Measurements from ENCODE around the gene HS3ST5. TPM values are rescaled to one million over a fixed set of nuclear protein-coding genes. Genes with fewer than 3 reads are reported as not detected.

Gene HS3ST5, protein sequence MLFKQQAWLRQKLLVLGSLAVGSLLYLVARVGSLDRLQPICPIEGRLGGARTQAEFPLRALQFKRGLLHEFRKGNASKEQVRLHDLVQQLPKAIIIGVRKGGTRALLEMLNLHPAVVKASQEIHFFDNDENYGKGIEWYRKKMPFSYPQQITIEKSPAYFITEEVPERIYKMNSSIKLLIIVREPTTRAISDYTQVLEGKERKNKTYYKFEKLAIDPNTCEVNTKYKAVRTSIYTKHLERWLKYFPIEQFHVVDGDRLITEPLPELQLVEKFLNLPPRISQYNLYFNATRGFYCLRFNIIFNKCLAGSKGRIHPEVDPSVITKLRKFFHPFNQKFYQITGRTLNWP
- total RNA-seq (ENCODE audit: insufficient read depth, low replicate concordance): 7.0 TPM

DNA sequence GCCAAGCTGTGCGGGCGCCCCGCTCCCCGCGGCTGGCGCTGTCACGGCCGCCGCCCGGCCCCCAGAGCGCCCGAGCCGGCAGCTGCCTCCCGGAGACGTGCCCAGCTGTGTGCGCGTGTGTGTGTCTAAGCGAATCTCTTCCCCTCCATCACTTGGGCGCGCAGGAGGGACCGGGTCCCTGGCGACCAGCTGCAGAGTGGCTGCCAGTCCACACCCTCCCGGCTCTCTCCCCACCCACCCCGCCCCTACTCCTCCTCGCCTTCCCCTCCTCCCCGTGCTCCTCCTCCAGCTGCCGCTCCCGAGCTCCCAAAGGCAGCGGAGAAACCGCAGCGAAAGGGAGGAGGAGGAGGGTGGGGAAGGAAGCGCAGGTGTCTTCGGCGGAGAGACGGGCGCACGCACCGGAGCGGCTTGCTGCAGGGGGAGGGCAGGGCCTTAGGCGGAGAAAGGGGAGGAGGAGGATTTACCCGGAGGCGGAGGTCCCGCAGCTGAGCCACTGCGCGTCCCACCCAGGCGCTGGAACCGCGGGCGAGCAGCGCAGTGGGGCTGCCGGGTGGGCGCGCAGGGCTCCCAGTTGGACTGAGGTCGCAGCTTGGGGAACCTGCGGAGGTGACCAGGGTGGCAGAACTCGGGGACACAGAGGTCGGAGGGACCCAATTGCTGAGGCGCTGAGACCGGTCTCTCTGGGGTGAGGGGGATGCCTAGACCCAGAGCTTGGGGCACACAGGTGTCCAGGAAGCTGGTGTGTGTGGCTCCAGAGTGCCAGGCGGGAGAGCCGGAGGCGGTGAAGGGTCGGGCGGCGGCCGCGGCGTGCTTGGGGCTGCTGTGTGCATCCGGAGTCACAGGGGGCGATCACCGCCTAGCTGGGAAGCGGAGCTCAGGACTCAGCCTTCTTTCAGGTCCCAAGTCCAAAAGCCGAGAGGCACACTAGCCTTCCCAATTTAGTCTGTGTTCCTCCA is at the start of gene HS3ST5:
Gene HS3ST5 (minus strand): TSS at position 198 of the 956 bp plus-strand sequence. CDS start 280,178 bp downstream, outside the sequence.
- peak; percentile 25 for DNase-seq (ENCODE audit: low spot score)

DNA sequence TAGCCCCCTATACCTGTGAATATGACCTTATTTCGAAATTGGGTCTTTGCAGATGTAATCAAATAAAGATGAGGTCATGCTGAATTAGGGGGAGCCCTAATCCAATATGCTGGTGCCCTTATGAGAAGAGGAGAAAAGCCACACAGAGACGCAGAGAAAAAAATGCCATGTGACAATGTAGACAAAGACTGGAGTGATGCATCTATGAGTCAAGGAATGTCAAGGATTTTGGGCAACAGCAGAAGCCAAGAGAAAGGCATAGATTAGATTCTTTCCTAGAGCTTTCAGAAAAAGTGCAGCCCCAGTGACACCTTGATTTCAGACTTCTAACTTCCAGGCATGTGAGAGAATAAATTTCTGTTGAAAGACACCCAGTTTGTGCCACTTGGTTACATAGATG is 47.4 kb upstream of the HS3ST5 start:
- no peak for DNase-seq (ENCODE audit: low spot score)

DNA sequence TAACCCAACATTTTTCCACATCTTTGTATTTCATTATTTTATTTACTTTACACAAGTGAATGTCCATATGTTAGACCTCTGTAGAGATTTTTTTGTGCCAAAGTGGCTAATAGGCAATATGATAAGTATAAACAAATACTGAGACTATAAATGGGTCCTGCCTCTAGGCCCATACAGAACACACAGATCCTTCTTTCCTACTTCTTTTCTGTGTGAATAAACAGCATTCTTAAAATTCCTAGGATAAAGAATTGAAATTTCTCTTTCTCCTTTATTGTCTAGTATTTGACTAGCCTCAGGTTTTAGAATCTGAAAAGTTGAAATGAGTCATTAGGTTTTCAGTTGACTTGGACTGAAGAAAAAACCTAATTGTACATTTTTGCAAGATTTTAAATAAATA is 46.3 kb upstream of the HS3ST5 start:
- no peak for DNase-seq (ENCODE audit: low spot score)

DNA sequence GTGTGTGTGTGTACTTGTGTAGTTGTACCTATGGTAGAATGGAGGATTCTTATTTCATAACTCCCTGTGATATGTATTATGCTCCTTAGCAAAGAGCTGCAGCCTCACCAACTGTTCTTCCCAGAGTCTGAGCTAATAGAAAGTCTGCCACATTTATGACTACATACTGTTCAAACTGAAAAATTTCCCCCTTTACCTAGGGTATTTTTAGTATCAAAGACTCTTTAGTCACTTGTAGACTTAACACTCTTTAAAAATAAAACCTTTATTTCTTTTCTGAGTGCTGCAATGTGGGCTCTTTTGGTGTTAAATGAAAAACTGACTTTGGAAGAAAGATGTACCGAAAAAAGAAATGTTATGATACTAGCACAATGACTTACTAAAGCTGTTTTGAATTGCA is 39.6 kb upstream of the HS3ST5 start:
- DNase-seq (ENCODE audit: low spot score): no peak

DNA sequence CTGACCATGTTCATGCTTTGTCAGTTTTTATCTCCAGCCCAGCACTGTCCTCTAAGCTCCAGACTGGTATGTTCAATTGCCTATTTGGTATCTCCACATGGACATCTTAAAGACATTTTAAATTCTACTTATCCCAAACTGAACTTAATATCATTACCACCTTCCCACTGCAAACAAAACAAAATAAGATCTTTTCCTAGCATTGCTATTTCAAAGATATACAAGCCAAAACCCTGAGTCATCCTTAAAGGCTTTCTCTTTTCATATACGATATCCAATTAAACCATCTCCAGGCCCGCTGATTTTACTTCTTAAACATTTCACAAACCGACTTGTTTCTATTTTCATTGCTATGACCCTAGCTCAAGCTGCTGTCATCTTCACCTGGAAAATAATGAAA is 35.1 kb upstream of the HS3ST5 start:
- no peak for DNase-seq (ENCODE audit: low spot score)

DNA sequence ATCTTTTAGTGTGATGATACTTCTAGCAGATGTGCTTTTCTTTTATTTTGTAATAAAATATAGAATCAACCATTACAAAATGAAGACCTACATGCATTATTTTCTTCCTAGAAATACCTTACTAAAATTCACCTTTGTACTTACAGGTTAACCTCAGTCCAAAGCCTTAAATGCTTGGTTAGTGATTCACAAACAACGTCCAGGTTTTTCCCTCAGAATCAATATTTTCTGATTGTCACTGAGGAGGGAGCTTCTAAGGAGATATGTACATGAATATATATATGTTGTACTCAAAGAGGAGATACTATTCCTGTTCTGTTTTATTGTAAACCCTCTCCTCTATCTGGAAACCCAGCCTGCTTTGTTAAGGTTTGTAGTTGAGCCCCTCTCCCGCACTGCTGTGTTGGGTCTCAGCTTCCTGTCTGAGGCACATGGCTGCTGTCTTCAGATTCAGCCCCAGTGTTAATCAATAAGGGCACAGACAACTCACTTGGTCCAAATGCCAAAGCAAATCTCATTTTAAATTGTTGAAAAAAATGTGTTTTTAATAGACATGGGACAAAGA is 33.9 kb upstream of the HS3ST5 start:
- DNase-seq (ENCODE audit: low spot score): no peak

DNA sequence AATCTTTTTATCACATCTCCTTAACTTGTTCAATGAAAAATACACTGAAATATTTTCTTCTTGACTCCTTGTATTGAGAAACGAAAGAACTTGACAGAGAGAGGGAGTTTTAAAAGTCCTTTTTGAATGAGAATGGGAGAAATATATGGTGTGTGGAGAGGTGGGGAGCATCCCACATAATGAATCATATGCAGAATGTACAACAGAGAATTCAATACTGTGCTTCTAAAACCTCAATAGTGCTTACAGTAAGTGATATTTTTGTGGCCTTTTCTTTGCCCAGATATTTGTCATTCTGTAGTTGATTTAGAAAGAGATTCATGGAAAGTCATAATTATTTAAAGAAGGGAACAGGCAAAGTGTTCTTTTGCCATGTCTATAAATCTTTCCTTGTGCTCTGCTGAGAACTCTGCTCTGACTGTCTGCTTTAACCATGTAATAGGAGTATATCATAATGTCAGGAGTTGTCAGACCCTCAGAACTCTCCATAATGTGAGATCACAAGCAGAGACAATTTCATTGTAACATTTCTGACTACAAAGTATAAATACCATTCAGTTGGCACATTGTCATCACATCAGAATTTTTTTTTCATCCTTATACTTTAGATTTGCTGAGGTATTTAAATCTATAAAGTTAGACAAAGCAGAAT is 32.8 kb upstream of the HS3ST5 start:
- DNase-seq (ENCODE audit: low spot score): no peak

DNA sequence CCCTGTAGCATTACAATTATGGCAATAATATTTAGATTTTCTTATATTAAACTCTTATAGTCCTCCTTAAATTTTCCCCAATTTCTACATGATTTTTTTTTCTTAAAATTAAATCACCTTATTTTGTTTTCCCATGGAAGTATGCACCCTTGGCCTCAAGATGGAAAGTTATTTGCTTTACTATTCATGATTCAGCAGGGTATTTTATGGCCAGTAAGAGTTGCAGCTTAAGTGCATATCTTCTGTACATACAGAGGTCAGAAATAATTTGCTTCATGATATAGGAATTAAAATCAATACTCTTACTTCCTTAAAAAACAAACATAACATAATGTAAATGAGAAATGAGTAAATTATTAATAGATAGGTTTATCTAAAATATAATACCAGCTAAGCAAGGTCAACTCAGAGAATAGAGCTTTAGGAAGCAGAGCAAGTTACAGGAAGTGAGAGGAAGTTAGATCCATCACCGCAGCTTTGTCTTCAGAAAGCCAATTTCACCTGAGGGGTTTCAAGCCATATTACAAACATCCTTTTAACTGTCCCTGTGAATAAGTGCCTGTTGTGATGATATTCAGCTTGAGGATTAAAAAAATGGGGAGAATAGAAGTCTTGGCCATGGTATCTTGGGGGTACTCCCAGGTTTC is 24.6 kb upstream of the HS3ST5 start:
- DNase-seq (ENCODE audit: low spot score): no peak

DNA sequence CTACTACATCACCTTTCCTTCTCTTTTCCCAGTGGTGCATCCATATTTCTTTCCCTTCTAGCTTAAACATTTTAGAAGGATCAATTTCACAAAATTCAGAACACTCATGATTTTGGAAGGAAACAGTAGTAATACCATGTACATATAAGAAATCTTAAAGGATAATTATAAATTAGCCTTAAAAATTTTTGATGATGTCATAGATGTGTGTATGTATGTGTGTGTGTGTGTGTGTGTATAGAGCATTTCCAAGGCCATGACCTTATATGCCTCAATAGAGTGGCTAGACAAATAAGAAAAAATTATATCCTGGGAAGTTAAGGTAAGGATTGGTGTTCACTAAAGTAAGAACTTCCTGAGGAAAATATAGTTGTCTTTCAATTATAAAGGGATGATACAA is 24.1 kb upstream of the HS3ST5 start:
- DNase-seq (ENCODE audit: low spot score): no peak

DNA sequence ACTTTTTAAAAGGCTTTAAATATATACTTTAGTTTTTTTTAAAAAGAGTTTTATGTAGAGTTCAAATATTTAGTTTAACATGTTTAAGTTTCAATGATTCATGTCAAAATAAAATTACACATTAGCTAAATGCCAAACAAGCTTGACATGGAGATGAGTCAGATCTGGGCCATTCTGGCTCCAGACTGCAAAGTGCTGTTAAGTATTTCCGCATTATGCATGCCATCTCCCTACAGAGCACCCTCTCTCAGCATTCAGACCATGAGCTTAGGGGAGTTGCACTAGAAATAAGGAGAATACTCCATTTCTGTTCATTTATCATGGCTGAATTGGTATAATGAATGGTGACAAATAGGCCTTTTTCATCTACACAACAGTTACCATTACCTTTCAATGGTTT is 21.5 kb upstream of the HS3ST5 start:
- DNase-seq (ENCODE audit: low spot score): no peak

DNA sequence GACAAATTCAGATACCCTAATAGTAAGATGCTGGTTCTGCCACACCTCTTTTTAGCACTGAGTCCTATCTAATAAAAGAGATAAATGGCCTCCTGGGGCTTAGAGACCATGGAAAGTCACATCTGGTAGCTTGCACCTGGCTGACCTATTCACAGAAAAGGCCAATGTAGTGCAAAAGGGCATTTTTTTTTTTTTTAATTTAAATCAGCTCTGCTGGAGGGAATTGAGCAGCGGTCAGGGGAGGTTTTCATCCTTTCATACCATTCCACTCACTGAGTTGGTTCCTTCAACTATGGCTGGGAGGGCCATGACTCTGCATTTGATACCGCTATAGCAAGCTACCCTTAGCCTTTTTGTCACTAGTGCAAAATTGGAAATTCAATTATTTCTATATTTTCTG is 20.1 kb upstream of the HS3ST5 start:
- DNase-seq (ENCODE audit: low spot score): no peak

DNA sequence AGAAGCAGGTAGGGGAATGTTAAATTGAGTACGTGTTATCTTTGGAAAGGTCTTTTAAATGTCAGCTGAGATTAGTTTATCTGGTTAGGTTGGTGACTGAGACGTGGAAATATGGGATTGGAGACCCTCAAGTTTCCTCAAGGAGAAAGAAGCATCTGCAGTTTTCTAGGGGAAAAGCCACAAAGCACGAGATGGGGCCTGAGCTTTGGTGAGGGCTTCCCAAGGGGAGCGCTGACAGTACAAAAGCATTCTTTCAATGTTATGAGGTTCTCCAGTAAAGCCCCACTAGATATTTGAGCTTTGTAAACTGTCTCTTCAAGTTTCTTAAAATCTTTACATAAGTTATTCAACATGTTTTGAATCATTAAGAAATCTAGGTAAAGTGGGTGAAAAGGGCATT is 19.6 kb upstream of the HS3ST5 start:
- no peak for DNase-seq (ENCODE audit: low spot score)

DNA sequence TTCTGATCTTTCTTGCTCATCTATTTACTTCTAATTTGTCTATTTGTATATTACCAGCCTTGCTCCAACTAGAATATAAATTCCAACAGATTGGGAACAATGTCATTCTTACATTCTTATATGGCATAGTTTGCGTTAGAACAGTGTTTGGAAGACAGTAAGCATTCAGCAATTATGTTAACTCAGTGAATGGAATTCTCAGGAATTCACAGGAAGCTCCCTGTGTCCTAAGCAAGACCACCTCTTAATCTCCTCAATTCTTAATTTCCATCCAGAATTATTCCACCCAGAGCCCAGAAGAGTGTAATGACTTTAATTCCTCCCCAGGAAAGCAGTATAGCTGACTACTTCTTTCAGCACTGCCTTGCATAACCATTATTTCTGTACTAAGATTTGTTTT is 18.2 kb upstream of the HS3ST5 start:
- DNase-seq (ENCODE audit: low spot score): no peak

DNA sequence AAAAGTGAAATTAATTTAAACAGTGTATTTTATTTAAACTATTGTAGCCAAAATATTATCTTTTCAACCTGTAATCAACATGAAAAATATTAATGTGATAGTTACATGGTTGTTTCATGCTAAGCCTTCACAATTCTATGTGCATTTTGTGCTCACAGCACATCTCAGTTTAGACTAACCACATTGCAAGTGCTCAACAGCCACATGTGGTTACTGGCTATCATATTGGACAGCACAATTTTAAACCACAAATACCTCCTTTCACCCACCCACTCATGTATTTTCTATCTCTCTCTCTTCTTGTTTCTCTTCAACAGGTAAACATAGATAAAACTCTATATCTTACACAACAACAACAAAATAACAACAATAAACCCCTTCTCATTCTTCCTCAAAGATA is 12.5 kb upstream of the HS3ST5 start:
- no peak for DNase-seq (ENCODE audit: low spot score)

DNA sequence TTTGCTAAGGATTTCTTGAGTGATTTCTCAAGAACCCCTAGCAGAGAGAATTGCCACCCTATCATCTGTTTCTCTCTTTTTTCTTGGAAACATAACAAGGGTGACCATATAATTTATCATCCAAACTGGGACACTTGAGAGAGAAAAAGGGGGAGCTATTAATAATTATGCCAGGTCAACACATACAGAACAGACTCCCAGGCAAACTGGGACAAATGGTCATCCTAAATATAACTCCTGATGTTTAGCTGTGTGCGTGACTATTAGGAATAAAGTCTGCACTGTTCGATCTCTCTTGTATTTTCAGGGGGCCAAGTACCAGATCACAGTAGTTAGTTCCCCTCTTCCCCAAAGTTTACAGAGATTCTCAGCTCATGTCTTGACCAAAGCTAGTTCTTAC is 11.7 kb upstream of the HS3ST5 start:
- DNase-seq (ENCODE audit: low spot score): no peak

DNA sequence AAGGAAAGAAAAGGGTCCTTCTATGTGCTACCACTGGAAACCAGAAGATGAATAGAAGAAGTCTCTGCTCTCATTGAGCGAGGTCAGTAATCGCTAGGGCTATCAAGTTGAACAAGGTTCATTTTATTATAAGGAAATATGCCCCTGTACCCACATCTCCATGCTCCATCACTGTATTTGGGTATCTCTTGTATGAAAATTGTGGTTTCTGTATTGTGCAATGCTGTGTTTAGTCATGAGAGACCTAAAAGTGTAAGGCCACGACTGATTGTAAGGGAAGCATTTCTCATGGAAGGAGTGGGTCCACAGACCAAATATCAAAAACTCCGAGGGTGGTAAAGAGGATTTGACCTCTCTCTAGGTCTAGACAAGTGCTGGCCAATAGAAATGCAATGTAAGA is 3.6 kb upstream of the HS3ST5 start:
- DNase-seq (ENCODE audit: low spot score): no peak

DNA sequence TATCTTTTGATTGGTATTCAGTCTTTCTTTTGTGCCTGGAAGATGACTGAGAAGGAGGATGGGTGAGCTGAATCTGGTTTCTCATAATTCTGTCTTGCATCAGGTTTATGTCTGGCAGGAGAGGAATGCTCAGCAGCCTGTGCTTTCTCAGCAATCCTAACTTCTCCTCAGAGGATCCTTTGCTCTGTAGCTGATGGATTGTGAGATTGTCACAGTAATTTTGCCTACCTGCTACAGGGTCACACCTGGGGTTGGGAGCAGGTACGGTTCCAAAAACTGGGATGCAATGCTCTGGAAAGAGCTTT is 2.1 kb upstream of the HS3ST5 start:
- DNase-seq (ENCODE audit: low spot score): peak; percentile 35

DNA sequence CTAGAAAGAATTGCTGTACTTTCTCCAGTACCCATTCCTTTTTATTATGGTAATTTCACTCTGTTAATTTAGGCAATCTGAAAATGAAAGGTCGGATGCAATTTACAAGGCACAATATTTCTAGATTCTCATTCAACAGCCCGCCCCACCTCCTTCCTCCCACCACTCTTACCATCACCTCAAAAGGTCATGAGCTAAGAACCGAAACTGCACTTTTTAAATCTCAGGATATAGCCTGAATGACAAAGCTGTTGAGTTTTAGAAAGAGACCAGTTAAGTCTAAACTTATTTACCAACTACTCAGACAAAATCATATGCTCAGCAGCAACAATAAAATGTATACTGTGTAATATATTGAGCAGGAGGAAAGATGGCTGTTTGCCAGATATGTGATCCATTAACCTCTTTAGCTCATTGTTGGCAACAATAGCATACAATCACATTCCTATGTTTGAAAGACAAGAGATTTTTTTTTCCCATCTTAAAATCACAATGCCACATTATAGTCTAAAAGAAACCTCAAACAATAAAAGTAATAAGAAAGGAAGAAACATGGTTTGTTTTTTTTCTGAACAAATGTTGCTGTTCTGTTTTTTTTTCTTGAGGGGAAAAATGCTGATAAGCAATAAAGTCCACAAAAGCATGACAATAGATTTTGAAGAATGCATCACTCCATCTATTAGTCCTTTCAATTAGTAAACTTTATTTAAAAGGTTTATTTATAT is 1.6 kb upstream of the HS3ST5 start:
- DNase-seq (ENCODE audit: low spot score): no peak

DNA sequence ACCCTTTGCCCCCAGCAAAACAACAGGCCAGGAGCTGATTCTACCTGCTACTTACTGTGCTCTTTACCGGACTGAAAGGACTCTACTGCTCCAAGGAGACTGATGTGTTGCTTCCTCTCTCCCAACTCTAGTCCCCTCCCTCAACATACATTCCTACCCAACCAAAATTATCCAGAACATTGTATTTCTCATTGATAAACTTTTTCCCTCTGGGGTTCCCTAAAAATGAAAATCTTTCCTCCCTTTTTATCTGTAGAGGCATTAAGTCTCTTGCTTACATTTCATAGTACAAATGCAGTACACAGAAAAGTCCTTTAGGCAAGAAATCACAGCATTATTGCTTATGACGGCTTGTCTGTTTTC is 940 bp upstream of the HS3ST5 start:
- no peak for DNase-seq (ENCODE audit: low spot score)

DNA sequence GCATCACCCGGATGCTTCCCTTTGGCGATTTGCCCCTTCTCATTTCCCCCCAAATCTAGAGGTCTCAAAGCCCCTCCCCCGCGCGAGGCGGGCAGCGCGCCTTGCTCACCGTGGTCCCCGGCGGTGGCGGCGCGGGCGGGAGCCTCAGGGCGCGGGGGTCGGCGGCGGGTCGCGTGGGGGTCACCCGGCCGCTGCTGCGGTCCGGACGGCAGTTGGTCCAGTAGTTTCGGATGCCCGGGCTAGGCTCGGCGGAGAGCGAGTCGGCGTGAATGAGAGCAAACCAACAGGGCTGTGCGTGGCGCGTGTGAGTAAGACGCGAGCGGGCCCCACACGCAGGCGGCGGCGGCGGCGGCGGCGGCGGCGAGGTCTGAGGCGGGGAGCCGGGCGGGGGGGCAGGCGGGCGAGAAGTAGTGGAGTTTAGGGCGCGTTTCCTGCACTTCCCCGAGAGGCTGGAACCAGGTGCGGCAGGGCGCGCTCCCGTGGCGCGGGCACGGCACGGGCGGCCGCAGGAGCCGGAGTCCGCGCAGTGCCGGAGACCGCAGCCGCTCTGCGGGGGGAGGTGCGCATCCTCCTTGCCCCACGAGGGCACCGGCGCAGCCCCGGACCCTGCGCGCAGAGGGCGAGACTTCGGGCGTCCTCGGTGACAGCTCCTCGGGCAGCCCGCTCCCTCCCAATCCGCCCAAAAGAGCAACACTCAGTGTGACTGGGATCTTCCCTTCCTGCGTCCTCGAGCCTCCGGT is 567 bp downstream of the HS3ST5 start:
- DNase-seq (ENCODE audit: low spot score): no peak

Measured in umbilical cord (tissue), 2 donors.